ENCODE results near the gene BEX1. TPM values are rescaled to one million over a fixed set of nuclear protein-coding genes. Genes with fewer than 3 reads are reported as not detected.

BEX1 gene
- total and polyA plus RNA-seq, 2 of the 8 experiments (the other 6 are each of a cell fraction or from before 2014, with no cell fraction given) = 61.0 to 75.2 TPM

DNA sequence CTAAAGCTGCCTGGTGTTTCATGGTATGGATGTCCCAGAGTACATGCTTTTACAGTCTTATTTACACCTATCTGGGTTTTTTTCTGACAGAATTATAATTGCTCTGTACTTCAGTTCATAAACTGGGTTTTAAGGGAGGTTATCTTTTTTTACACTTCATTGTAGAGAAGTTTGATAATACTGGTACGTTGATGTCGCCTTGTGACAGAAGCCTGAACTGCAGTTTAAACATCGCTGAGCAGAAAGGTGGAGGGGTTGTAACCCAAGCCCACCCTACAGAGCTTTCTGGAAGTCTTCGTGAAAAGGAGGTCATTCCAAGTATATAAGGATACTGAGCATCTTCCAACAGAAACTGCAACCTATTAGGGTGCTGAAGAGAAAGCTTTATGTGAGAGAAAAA, 46.4 kb downstream of the BEX1 start:
- peak; percentile 87 for FAIRE-seq
- Histone ChIP-seq H2BK120ac (replicated peaks; ENCODE audit: low read depth, low read length) (no peak overlapping the region), H4K20me1 (replicated peaks in 1 of 2; ENCODE audit: control insufficient read depth in 1 of 2, insufficient read depth in 2 of 2, low read length in 2 of 2) (no peaks in the 10 kb centered on the region), H2AK5ac (ENCODE audit: low read depth, low read length) (no peak overlapping the region), H3K4me1 (replicated peaks in 1 of 4; ENCODE audit: control insufficient read depth in 3 of 4, insufficient read depth in 4 of 4, low read length in 3 of 4) (no peaks in the 10 kb centered on the region), H3K18ac (ENCODE audit: extremely low read depth, low read length) (no peak overlapping the region), H2BK5ac (ENCODE audit: low read depth, low read length) (no peak overlapping the region), H2BK12ac (ENCODE audit: low read depth, low read length) (no peak overlapping the region), H3K27me3 (replicated peaks in 1 of 4; ENCODE audit: control insufficient read depth in 3 of 4, extremely low read depth in 1 of 4, insufficient read depth in 3 of 4, low read length in 3 of 4) (no peaks in the 10 kb centered on the region), H2AFZ (ENCODE audit: low read length) (no peak overlapping the region), H3K23ac (ENCODE audit: insufficient read length) (no peak overlapping the region), H3K4me2 (ENCODE audit: insufficient read depth in 1 of 2, low read depth in 2 of 2, low read length in 2 of 2) (no peak overlapping the region), H3K14ac (ENCODE audit: insufficient read length) (no peak overlapping the region), H4K91ac (replicated peaks; ENCODE audit: insufficient read length, low read length) (no peak overlapping the region), H2BK15ac (ENCODE audit: low read length) (no peak overlapping the region), H3K56ac (replicated peaks; ENCODE audit: insufficient read length, low read depth, low read length) (no peak overlapping the region), H3K4me3 (ENCODE audit: extremely low read depth in 1 of 4, insufficient read depth in 2 of 4, low read depth in 3 of 4, low read length in 4 of 4) (no peak overlapping the region), H4K5ac (ENCODE audit: insufficient read length, low read depth, low read length) (no peak overlapping the region), H3K9me3 (ENCODE audit: insufficient read depth in 2 of 2, low read depth in 1 of 2, low read length in 1 of 2) (no peaks in the 10 kb centered on the region), H3K27ac (ENCODE audit: low read depth, low read length) (no peak overlapping the region), H3K36me3 (ENCODE audit: control insufficient read depth in 2 of 4, insufficient read depth in 4 of 4, low read length in 3 of 4) (no peaks in the 10 kb centered on the region), H2BK20ac (ENCODE audit: low read length) (no peak overlapping the region), H3K9ac (replicated peaks in 1 of 4; ENCODE audit: extremely low read depth in 1 of 4, low read depth in 3 of 4, low read length in 3 of 4) (no peak overlapping the region), H3K4ac (replicated peaks; ENCODE audit: insufficient read length, low read depth, low read length) (no peak overlapping the region), H3K79me1 (ENCODE audit: low read depth, low read length) (no peaks in the 10 kb centered on the region), H4K8ac (ENCODE audit: extremely low read depth, insufficient read depth, low read length) (no peak overlapping the region), H3K23me2 (ENCODE audit: low read depth, low read length) (no peaks in the 10 kb centered on the region), H3K79me2 (ENCODE audit: control insufficient read depth in 1 of 2, insufficient read depth in 2 of 2, low read length in 2 of 2) (no peaks in the 10 kb centered on the region)
- WGBS, 2 experiments (ENCODE audit: extremely low coverage in 1 of 2, insufficient coverage in 1 of 2, insufficient read length in 1 of 2, insufficient replicate concordance in 2 of 2, low coverage in 1 of 2, low lambda C conversion rate in 2 of 2, missing lambda C conversion rate in 1 of 2) = 58% methylated on average over 3 of the region's 4 CpGs; no CpG with 5 or more reads in 1 of the 2 experiments
- no peak for TF ChIP-seq TBP (IDR thresholded peaks at IDR 0.05; ENCODE audit: low read depth, low read length)
- no peak for TF ChIP-seq GABPA (IDR thresholded peaks at IDR 0.05; ENCODE audit: borderline replicate concordance, insufficient read depth, low read length)
- peak; percentile 31 to 44 for TF ChIP-seq RAD21 (IDR thresholded peaks at IDR 0.05 in 1 of 2, conservative IDR thresholded peaks at IDR 0.05 in 1 of 2; ENCODE audit: low read depth in 2 of 2, low read length in 2 of 2)
- no peak for TF ChIP-seq SP1 (IDR thresholded peaks at IDR 0.05; ENCODE audit: low read depth, low read length)
- TF ChIP-seq CHD1 (IDR thresholded peaks at IDR 0.05; ENCODE audit: low read depth, low read length) = no peak
- TF ChIP-seq CEBPB (IDR thresholded peaks at IDR 0.05; ENCODE audit: low read depth, low read length) = no peak
- TF ChIP-seq YY1 (IDR thresholded peaks at IDR 0.05; ENCODE audit: low read depth, low read length) = no peak
- TF ChIP-seq, protein P1, sequence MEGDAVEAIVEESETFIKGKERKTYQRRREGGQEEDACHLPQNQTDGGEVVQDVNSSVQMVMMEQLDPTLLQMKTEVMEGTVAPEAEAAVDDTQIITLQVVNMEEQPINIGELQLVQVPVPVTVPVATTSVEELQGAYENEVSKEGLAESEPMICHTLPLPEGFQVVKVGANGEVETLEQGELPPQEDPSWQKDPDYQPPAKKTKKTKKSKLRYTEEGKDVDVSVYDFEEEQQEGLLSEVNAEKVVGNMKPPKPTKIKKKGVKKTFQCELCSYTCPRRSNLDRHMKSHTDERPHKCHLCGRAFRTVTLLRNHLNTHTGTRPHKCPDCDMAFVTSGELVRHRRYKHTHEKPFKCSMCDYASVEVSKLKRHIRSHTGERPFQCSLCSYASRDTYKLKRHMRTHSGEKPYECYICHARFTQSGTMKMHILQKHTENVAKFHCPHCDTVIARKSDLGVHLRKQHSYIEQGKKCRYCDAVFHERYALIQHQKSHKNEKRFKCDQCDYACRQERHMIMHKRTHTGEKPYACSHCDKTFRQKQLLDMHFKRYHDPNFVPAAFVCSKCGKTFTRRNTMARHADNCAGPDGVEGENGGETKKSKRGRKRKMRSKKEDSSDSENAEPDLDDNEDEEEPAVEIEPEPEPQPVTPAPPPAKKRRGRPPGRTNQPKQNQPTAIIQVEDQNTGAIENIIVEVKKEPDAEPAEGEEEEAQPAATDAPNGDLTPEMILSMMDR (IDR thresholded peaks at IDR 0.05; ENCODE audit: control extremely low read depth in 1 of 3, insufficient read depth in 1 of 3, low read depth in 1 of 3, low read length in 3 of 3) = peak; percentile 1 to 25 (median 21); a peak in 3 of 4 replicates
- ChIA-PET CTCF (ENCODE audit: partially characterized antibody) (interaction anchor here (0.8 to 1.4 kb wide), 4 partner anchors 14 to 83 kb away, joined by 3 read pairs; no protein-coding TSS in a partner anchor), POLR2A (ENCODE audit: partially characterized antibody) (no interaction called here)
- DNase-seq (ENCODE audit: low read depth in 1 of 2, low spot score in 2 of 2) = no peak

Data from H1 (cell line).